OCI-LY7 (cell line): ENCODE measurements around the gene TRIML1. TPM values are rescaled to one million over a fixed set of nuclear protein-coding genes. Genes with fewer than 3 reads are reported as not detected.

Experiments used
- BruUV-seq: library from RNA; stranded (reverse); fragments of 400-500 nt; replicated peaks from 2 replicates; lab custom pipeline; 2021; lab: Mats Ljungman, UMichigan
- CTCF ChIA-PET: fragments of 300-600 bp; sonication (Branson Sonifier 250); formaldehyde crosslinking; loops from one replicate; lab custom pipeline; 2022; ENCODE audit warnings: antibody characterized with exemption; ENCODE audit not compliant: unreplicated experiment; lab: Charles Lee
- POLR2A ChIA-PET: fragments of 300-600 bp; sonication (Branson Sonifier 250); formaldehyde crosslinking; loops from one replicate; lab custom pipeline; 2022; ENCODE audit warnings: antibody characterized with exemption; lab: Charles Lee
- DNase-seq: peaks from one replicate; pipeline ENCODE4 v3.0.0-alpha.2; 2015; ENCODE audit warnings: low spot score
- H2AFZ ChIP-seq: fragments of 200-600 bp; sonication (generic), shearing (Covaris generic); 2 replicates; pipeline ENCODE4 v1.6.1; 2014; ENCODE audit warnings: mild to moderate bottlenecking, antibody characterized with exemption, low read length, moderate library complexity
- H3K27ac ChIP-seq: fragments of 200-600 bp; sonication (generic); 2 replicates; pipeline ENCODE4 v1.5.1; 2014; ENCODE audit warnings: mixed run types, low read depth, mild to moderate bottlenecking, moderate library complexity, low read length, inconsistent platforms; ENCODE audit not compliant: poor library complexity, severe bottlenecking
- H3K36me3 ChIP-seq: fragments of 200-600 bp; sonication (generic); 2 replicates; pipeline ENCODE4 v1.6.1; 2014; ENCODE audit warnings: mild to moderate bottlenecking, antibody characterized with exemption, low read length, moderate library complexity, mixed read lengths; ENCODE audit not compliant: insufficient read depth
- H3K4me1 ChIP-seq: fragments of 200-600 bp; sonication (generic); 2 replicates; pipeline ENCODE4 v1.5.1; 2014; ENCODE audit warnings: mild to moderate bottlenecking, low read length; ENCODE audit not compliant: insufficient read depth, poor library complexity, severe bottlenecking
- H3K4me2 ChIP-seq: fragments of 200-600 bp; sonication (generic); 2 replicates; pipeline ENCODE4 v1.6.1; 2014; ENCODE audit warnings: mild to moderate bottlenecking, low read length
- H3K4me3 ChIP-seq: fragments of 200-600 bp; sonication (generic); 2 replicates; pipeline ENCODE4 v1.5.1; 2014; ENCODE audit warnings: mild to moderate bottlenecking, low read depth, low read length; ENCODE audit not compliant: poor library complexity, severe bottlenecking
- H3K79me2 ChIP-seq: fragments of 200-600 bp; sonication (generic); 2 replicates; pipeline ENCODE4 v1.6.1; 2016; ENCODE audit warnings: low read depth, mild to moderate bottlenecking, low read length, moderate library complexity, mixed read lengths; ENCODE audit not compliant: insufficient read depth
- H3K9me2 ChIP-seq: fragments of 200-600 bp; sonication (generic); 2 replicates; pipeline ENCODE4 v1.6.1; 2016; ENCODE audit warnings: mild to moderate bottlenecking, low read length, mixed read lengths; ENCODE audit not compliant: insufficient read depth
- H3K9me3 ChIP-seq: fragments of 200-600 bp; sonication (generic); 2 replicates; pipeline ENCODE4 v1.6.1; 2014; ENCODE audit warnings: mild to moderate bottlenecking, mixed run types, low read length, mixed read lengths
- H4K20me1 ChIP-seq: fragments of 200-600 bp; sonication (generic); 2 replicates; pipeline ENCODE4 v1.6.1; 2014; ENCODE audit warnings: mild to moderate bottlenecking, antibody characterized with exemption, low read length, moderate library complexity, mixed read lengths; ENCODE audit not compliant: insufficient read depth
- CTCF ChIP-seq: fragments of 200-600 bp; sonication (generic); conservative IDR thresholded peaks from 2 replicates; pipeline ENCODE4 v1.5.1; 2014; ENCODE audit warnings: mild to moderate bottlenecking, antibody characterized with exemption, low read length, moderate library complexity, mixed read lengths
- EZH2phosphoT487 ChIP-seq: fragments of 200-600 bp; sonication (generic); IDR thresholded peaks from 2 replicates; pipeline ENCODE4 v1.6.1; 2018; ENCODE audit warnings: low read depth, borderline replicate concordance, mild to moderate bottlenecking, mixed run types, antibody characterized with exemption, low read length, moderate library complexity, mixed read lengths
- intact Hi-C: fragments of 100-400 bp; cut with micrococcal nuclease; formaldehyde crosslinking; loops from one replicate; pipeline ENCODE4 v1.10.0; 2022; ENCODE audit not compliant: unreplicated experiment
- total RNA-seq, 2 experiments: library from RNA; depleted of rRNA in 1 of 2; stranded (reverse); fragments of >200 nt in 1 of 2; shearing (Covaris generic) in 1 of 2; gene quantifications; 2 replicates each; pipeline ENCODE4 v1.2.3, GENCODE V29; 2014 to 2022

The TRIML1 gene
- total RNA-seq, 2 experiments from 2014 or later, result not detected

- intact Hi-C loops, result no loop called here
- Histone ChIP-seq H3K79me2 (no peaks in the 10 kb centered on the region), H2AFZ (no peak overlapping the region), H3K4me2 (no peak overlapping the region), H3K9me3 (no peaks in the 10 kb centered on the region), H4K20me1 (no peaks in the 10 kb centered on the region), H3K36me3 (no peaks in the 10 kb centered on the region), H3K27ac (no peak overlapping the region), H3K4me3 (no peak overlapping the region), H3K4me1 (no peaks in the 10 kb centered on the region), H3K9me2 (no peaks in the 10 kb centered on the region)
- ChIA-PET CTCF (no interaction called here), POLR2A (interaction anchor here (0.6 kb wide), 1 partner anchor 133 kb away, joined by 6 read pairs; no protein-coding TSS in a partner anchor)
- DNase-seq, result no peak
- BruUV-seq, result no TSS peak
- TF ChIP-seq EZH2phosphoT487 (no peak), CTCF (no peak)
These were observed 7.0 kb upstream of the TRIML1 start for GRCh38 chr4:188132232-188132631.

- BruUV-seq, result no TSS peak
- Histone ChIP-seq H3K4me3 (no peak overlapping the region), H4K20me1 (no peaks in the 10 kb centered on the region), H3K79me2 (no peaks in the 10 kb centered on the region), H3K27ac (no peak overlapping the region), H3K36me3 (no peaks in the 10 kb centered on the region), H3K9me2 (no peaks in the 10 kb centered on the region), H3K4me1 (no peaks in the 10 kb centered on the region), H3K9me3 (no peaks in the 10 kb centered on the region), H2AFZ (no peak overlapping the region), H3K4me2 (no peak overlapping the region)
- intact Hi-C loops, result no loop called here
- DNase-seq, result no peak
- CTCF ChIA-PET, result no interaction called here
- POLR2A ChIA-PET, result no interaction called here
- no peak for TF ChIP-seq EZH2phosphoT487
- TF ChIP-seq CTCF, result no peak
These were observed 1.0 kb upstream of the TRIML1 start for GRCh38 chr4:188138227-188138626.

GRCh38 chr4:188139671-188140070 lies 430 bp downstream of the TRIML1 start:
- H3K27ac ChIP-seq, result no peak overlapping the region
- ChIA-PET POLR2A (no interaction called here), CTCF (no interaction called here)
- H3K36me3 ChIP-seq, result no peaks in the 10 kb centered on the region
- no peaks in the 10 kb centered on the region for H3K79me2 ChIP-seq
- BruUV-seq, result no TSS peak
- intact Hi-C loops, result no loop called here
- H3K4me1 ChIP-seq, result no peaks in the 10 kb centered on the region
- no peaks in the 10 kb centered on the region for H4K20me1 ChIP-seq
- no peak for DNase-seq
- H3K9me3 ChIP-seq, result no peaks in the 10 kb centered on the region
- no peak for TF ChIP-seq EZH2phosphoT487
- TF ChIP-seq CTCF, result no peak
- no peaks in the 10 kb centered on the region for H3K9me2 ChIP-seq
- H2AFZ ChIP-seq, result no peak overlapping the region
- no peak overlapping the region for H3K4me3 ChIP-seq
- H3K4me2 ChIP-seq, result no peak overlapping the region
